B cell (primary cell): ENCODE data around the gene GSTM3. TPM values are rescaled to one million over a fixed set of nuclear protein-coding genes. Genes with fewer than 3 reads are reported as not detected.
"Not testable (repeated sequence)": the region's sequence is repeated elsewhere in the genome, so short reads cannot be mapped to it uniquely, and the experiment has no call there.

ENCODE experiments used
- ATAC-seq: fragments of 200-7000 bp; cut with Tn5 transposase; one replicate; pipeline ENCODE4 v1.10.0; 2021; ENCODE audit warnings: low read depth, mild to moderate bottlenecking, moderate number of reproducible peaks, moderate library complexity
- CTCF ChIA-PET: fragments of 350-600 bp; sonication (Branson Sonifier 250); formaldehyde crosslinking; loops from one replicate; lab custom pipeline; 2021; ENCODE audit warnings: antibody characterized with exemption, inconsistent platforms; lab: Charles Lee
- POLR2A ChIA-PET: fragments of 350-600 bp; sonication (Branson Sonifier 250); formaldehyde crosslinking; loops from one replicate; lab custom pipeline; 2021; ENCODE audit warnings: antibody characterized with exemption; lab: Charles Lee
- DNase-seq: peaks from one replicate; pipeline ENCODE4 v3.0.0; 2013
- H2AFZ ChIP-seq: 2 replicates; pipeline ENCODE4 v1.6.1; 2012; ENCODE audit warnings: mild to moderate bottlenecking, low read depth, low read length; ENCODE audit not compliant: insufficient read depth, poor library complexity, severe bottlenecking
- H3K27ac ChIP-seq, 2 donors: 1 replicate in 1 of 2; 2 replicates in 1 of 2; pipeline ENCODE4 v1.5.1; 2012 to 2013; ENCODE audit warnings: low read length in 2 of 2, mild to moderate bottlenecking in 2 of 2, moderate library complexity in 1 of 2
- H3K27me3 ChIP-seq, 4 experiments: fragments of 200-600 bp in 1 of 4; sonication (generic) in 1 of 4; replicated peaks in 1 of 4; 1 replicate in 2 of 4; 2 replicates in 2 of 4; pipeline versions ENCODE4 v1.6.1 to v1.7.0; 2013 to 2016; ENCODE audit warnings: low read length in 3 of 4, mild to moderate bottlenecking in 2 of 4, mixed read lengths in 1 of 4, moderate library complexity in 1 of 4; ENCODE audit not compliant: insufficient read depth in 4 of 4, control insufficient read depth in 3 of 4; ENCODE audit errors: control extremely low read depth in 1 of 4
- H3K36me3 ChIP-seq, 2 experiments: replicated peaks in 1 of 2; 1 replicate in 1 of 2; 2 replicates in 1 of 2; pipeline versions ENCODE4 v1.6.1 to v1.7.1; 2013; ENCODE audit warnings: low read length in 1 of 2; ENCODE audit not compliant: insufficient read depth in 2 of 2, control insufficient read depth in 1 of 2; ENCODE audit errors: control extremely low read depth in 1 of 2, extremely low read depth in 1 of 2
- H3K4me1 ChIP-seq, 2 donors: fragments of 200-600 bp in 1 of 2; sonication (generic) in 1 of 2; 1 replicate in 1 of 2; 2 replicates in 1 of 2; pipeline versions ENCODE4 v1.5.1 to v1.6.1; 2013 to 2017; ENCODE audit warnings: low read length in 2 of 2; ENCODE audit not compliant: control insufficient read depth in 2 of 2, insufficient read depth in 2 of 2
- H3K4me2 ChIP-seq: replicated peaks from 2 replicates; pipeline ENCODE3; 2012; ENCODE audit warnings: mild to moderate bottlenecking, low read depth, low read length; ENCODE audit not compliant: poor library complexity, severe bottlenecking
- H3K4me3 ChIP-seq, 5 experiments: fragments of 200-600 bp in 1 of 5; sonication (generic) in 1 of 5; 1 replicate in 3 of 5; 2 replicates in 2 of 5; pipeline versions ENCODE4 v1.5.1 to v1.7.0; 2011 to 2016; ENCODE audit warnings: low read length in 4 of 5, mild to moderate bottlenecking in 4 of 5, low read depth in 2 of 5, control low read depth in 1 of 5, moderate library complexity in 1 of 5; ENCODE audit not compliant: insufficient read depth in 1 of 5; ENCODE audit errors: control extremely low read depth in 1 of 5, extremely low read depth in 1 of 5
- H3K79me2 ChIP-seq: fragments of 200-600 bp; sonication (generic); one replicate; pipeline ENCODE4 v1.6.0; 2016; ENCODE audit warnings: low read length; ENCODE audit not compliant: control insufficient read depth, insufficient read depth
- H3K9ac ChIP-seq: fragments of 200-600 bp; sonication (generic); 2 replicates; pipeline ENCODE4 v1.6.1; 2017; ENCODE audit warnings: mild to moderate bottlenecking, low read length, moderate library complexity
- H3K9me3 ChIP-seq, 3 donors: one replicate each; pipeline versions ENCODE4 v1.6.1 to v1.7.1; 2013; ENCODE audit warnings: low read length in 2 of 3; ENCODE audit not compliant: control insufficient read depth in 2 of 3, insufficient read depth in 1 of 3; ENCODE audit errors: control extremely low read depth in 1 of 3
- H4K20me1 ChIP-seq: 2 replicates; pipeline ENCODE4 v1.6.0; 2012; ENCODE audit warnings: mild to moderate bottlenecking, low read length; ENCODE audit not compliant: insufficient read depth, control insufficient read depth, poor library complexity, severe bottlenecking
- H3K27ac Mint-ChIP-seq: one replicate; pipeline ENCODE4 v1.8.0; 2021; ENCODE audit warnings: mixed read lengths
- H3K27me3 Mint-ChIP-seq: one replicate; pipeline ENCODE4 v1.8.0; 2021; ENCODE audit warnings: mixed read lengths
- H3K4me1 Mint-ChIP-seq: one replicate; pipeline ENCODE4 v1.8.0; 2021; ENCODE audit warnings: mixed read lengths
- H3K4me3 Mint-ChIP-seq: one replicate; pipeline ENCODE4 v1.8.0; 2021; ENCODE audit warnings: mixed read lengths
- H3K9me3 Mint-ChIP-seq: one replicate; pipeline ENCODE4 v1.8.0; 2022; ENCODE audit warnings: mixed read lengths; ENCODE audit not compliant: insufficient read depth
- WGBS: methylation state at CpG from one replicate; pipeline ENCODE4 v1.1.5; 2013; ENCODE audit warnings: missing lambda C conversion rate; ENCODE audit not compliant: insufficient coverage; 5-methylcytosine and 5-hydroxymethylcytosine counted together
- intact Hi-C: fragments of 100-400 bp; cut with micrococcal nuclease; formaldehyde crosslinking; loops from one replicate; pipeline ENCODE4 v1.10.0; 2022
- polyA plus RNA-seq: library from polyadenylated mRNA; depleted of rRNA; stranded (reverse); fragments of >200 nt; gene quantifications from 2 replicates; pipeline ENCODE4 v1.2.3, GENCODE V29; 2012
- total RNA-seq, 2 donors: library from RNA; stranded (reverse); fragments of 120-200 nt in 1 of 2; gene quantifications; 1 replicate in 1 of 2; 2 replicates in 1 of 2; pipeline versions ENCODE4 v1.2.3 to v1.2.4, GENCODE V29; 2013 to 2022

GSTM3 gene
- total and polyA plus RNA-seq, 2 donors (not counting 1 experiment from before 2014, with no cell fraction given) = 1.9 to 2.8 TPM

DNA sequence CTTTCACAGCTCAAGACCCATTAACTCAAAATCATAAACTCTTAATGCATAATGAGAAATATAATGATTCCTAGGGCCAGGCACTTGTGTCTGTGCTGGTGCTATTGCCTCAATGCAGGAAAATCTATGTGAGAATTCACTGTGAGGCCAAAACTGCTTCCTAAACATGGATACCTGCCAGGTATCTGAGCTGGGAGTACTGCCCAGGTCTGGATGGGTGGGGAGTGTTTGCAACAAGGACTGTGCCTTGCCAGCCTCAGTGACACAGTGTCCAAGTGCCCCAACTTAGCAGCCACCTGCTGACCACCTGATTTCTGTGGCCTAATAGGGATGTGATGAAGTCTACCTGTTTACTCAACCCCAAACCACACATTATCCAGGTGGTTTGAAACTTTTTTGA lies 31.0 kb downstream of the GSTM3 start:
- H3K27me3 ChIP-seq, H3K4me1 Mint-ChIP-seq, H3K4me2 ChIP-seq, H3K9me3 Mint-ChIP-seq, H3K9ac ChIP-seq, H3K4me3 Mint-ChIP-seq, H3K27ac ChIP-seq, H2AFZ ChIP-seq, H3K4me3 ChIP-seq, DNase-seq, CTCF ChIA-PET, H3K36me3 ChIP-seq, H3K27ac Mint-ChIP-seq, intact Hi-C loops, POLR2A ChIA-PET, H4K20me1 ChIP-seq, H3K4me1 ChIP-seq, H3K79me2 ChIP-seq, ATAC-seq: not testable (repeated sequence)
- peaks cover 0 to 13% (median 6%) of the 10 kb centered on the region in 3 donors for H3K9me3 ChIP-seq
- H3K27me3 Mint-ChIP-seq = peaks cover 15% of the 10 kb centered on the region

DNA sequence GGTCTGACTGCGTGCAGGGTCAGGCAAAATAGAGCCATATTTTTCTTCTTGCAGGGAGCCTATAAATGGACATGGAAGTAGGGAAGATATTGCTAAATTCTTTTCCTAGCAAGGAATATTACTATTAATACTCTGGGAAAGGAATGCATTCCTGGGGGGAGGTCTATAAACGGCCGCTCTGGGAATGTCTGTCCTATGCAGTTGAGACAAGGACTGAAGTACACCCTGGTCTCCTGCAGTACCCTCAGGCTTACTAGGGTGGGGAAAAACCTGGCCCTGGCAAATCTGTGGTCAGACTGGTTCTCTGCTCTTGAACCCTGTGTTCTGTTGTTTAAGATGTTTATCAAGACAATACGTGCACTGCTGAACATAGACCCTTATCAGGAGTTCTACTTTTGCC lies 31.9 kb downstream of the GSTM3 start:
- H2AFZ ChIP-seq, DNase-seq, H3K27me3 Mint-ChIP-seq, CTCF ChIA-PET, H3K4me3 Mint-ChIP-seq, H3K27ac ChIP-seq, H3K36me3 ChIP-seq, H3K4me2 ChIP-seq, H3K4me1 ChIP-seq, H3K9ac ChIP-seq, H3K4me3 ChIP-seq, H3K27ac Mint-ChIP-seq, intact Hi-C loops, POLR2A ChIA-PET, H4K20me1 ChIP-seq, H3K4me1 Mint-ChIP-seq, H3K79me2 ChIP-seq, H3K27me3 ChIP-seq, ATAC-seq, H3K9me3 Mint-ChIP-seq: not testable (repeated sequence)
- H3K9me3 ChIP-seq = peaks cover 0 to 16% (median 6%) of the 10 kb centered on the region in 3 donors
- WGBS = 50% methylated on average over 2 of the region's 4 CpGs
